PFSK-1 (cell line): ENCODE measurements around the gene TNFAIP1.

Experiments used
- FOXP2 ChIP-seq: optimal IDR thresholded peaks from 2 replicates; pipeline ENCODE3; 2011; ENCODE audit warnings: borderline replicate concordance, control low read depth, inconsistent platforms; ENCODE audit not compliant: insufficient read depth; ENCODE audit errors: extremely low read length, extremely low read depth
- POLR2AphosphoS5 ChIP-seq: IDR thresholded peaks from 2 replicates; pipeline ENCODE4 v1.6.1; 2012; ENCODE audit warnings: low read depth, mild to moderate bottlenecking, control low read depth, low read length, moderate library complexity
- REST ChIP-seq, 2 experiments: IDR thresholded peaks; 2 replicates each; pipeline versions ENCODE4 v1.6.1 to v1.8.0; 2011 to 2012; ENCODE audit warnings: low read depth in 2 of 2, low read length in 2 of 2, control low read depth in 1 of 2, inconsistent platforms in 1 of 2, mild to moderate bottlenecking in 1 of 2, moderate library complexity in 1 of 2; ENCODE audit not compliant: insufficient read depth in 1 of 2
- SIN3A ChIP-seq: IDR thresholded peaks from 2 replicates; pipeline ENCODE4 v1.6.1; 2012; ENCODE audit warnings: mild to moderate bottlenecking, low read length, moderate library complexity, borderline replicate concordance; ENCODE audit not compliant: insufficient read depth
- TAF1 ChIP-seq: IDR thresholded peaks from 2 replicates; pipeline ENCODE4 v1.6.1; 2012; ENCODE audit warnings: low read length, control low read depth, borderline replicate concordance; ENCODE audit not compliant: insufficient read depth

- TF ChIP-seq POLR2AphosphoS5 (no peak), REST (IDR thresholded peaks at IDR 0.05; ENCODE audit: insufficient read depth in 1 of 2, low read depth in 2 of 2, low read length in 2 of 2) (no peak), TAF1 (no peak), SIN3A (no peak), FOXP2 (no peak)
These were observed 54.6 kb downstream of the TNFAIP1 start for GRCh38 chr17:28390141-28390540.
